ENCODE data around the gene MCTP2.

MCTP2 gene

GRCh38 chr15:94300612-94301011, 69.3 kb downstream of the MCTP2 start:
- no peak for ATAC-seq

DNA sequence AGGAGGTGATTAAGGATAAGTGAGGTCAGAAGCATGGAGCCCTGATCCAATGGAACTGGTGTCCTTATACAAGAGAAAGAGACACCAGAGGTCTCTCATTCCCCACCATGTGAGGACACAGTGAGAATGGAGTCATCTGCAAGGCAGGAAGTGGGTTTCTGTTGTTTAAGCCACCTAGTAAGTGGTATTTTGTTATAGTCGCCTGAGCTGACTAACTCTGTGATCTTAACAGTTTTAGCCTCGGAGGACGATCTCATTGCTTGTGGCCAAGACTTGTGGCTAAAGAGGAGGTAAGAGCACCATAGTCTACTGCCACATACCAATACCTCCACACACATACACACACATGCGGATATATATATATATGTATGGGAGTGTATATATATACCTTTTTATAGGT, 73.8 kb downstream of the MCTP2 start:
- ATAC-seq: peak; percentile 48 to 65

GRCh38 chr15:94306700-94307650, 75.6 kb downstream of the MCTP2 start:
- ATAC-seq: peak; percentile 28 to 62

DNA sequence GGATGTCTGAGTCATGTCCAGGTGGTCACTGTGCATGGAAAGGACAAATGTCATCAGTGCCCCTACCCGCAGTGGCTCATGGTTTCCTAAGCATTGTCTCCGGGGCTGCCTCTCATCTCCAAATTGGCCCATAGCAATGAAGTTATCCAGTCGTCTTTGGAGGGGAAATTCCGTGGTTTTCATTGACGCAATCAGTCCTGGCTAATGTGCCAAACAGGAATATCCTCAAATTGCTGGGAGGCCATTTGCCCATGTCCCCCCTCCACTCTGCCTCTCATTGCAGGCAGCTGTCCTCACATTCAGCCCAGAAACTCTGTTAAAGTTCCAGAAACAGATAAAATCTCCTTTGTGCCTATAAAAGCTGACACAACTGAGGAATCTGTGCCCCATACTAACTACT, 81.6 kb downstream of the MCTP2 start:
- no peak for ATAC-seq

- ATAC-seq: no peak
Measured at GRCh38 chr15:94314639-94315038, 83.3 kb downstream of the MCTP2 start.

GRCh38 chr15:94317211-94317610, 85.8 kb downstream of the MCTP2 start:
- no peak for ATAC-seq

- ATAC-seq: no peak
Measured at GRCh38 chr15:94322141-94322540, 90.8 kb downstream of the MCTP2 start.

DNA sequence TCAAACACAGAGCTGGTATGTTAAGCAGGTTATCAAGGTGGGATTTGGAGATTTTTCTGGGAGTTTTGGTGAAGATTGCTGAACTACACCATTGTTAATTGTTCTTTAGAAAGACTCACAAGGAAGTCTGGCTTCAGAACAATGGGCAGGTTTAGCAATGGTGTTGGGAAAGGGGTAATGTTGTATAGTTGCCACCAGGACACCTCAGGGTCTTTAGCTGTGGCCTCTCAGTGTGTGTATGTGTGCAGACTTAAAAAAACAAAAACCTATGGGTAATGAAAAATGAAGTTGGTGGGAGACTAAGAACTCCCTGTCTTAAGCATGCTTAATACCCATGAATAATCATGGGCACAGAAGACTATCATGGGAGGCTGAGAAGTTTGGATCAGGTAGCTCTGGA, 91.7 kb downstream of the MCTP2 start:
- ATAC-seq: no peak

GRCh38 chr15:94324117-94324826, 92.9 kb downstream of the MCTP2 start:
- peak; percentile 63 to 75 for ATAC-seq

DNA sequence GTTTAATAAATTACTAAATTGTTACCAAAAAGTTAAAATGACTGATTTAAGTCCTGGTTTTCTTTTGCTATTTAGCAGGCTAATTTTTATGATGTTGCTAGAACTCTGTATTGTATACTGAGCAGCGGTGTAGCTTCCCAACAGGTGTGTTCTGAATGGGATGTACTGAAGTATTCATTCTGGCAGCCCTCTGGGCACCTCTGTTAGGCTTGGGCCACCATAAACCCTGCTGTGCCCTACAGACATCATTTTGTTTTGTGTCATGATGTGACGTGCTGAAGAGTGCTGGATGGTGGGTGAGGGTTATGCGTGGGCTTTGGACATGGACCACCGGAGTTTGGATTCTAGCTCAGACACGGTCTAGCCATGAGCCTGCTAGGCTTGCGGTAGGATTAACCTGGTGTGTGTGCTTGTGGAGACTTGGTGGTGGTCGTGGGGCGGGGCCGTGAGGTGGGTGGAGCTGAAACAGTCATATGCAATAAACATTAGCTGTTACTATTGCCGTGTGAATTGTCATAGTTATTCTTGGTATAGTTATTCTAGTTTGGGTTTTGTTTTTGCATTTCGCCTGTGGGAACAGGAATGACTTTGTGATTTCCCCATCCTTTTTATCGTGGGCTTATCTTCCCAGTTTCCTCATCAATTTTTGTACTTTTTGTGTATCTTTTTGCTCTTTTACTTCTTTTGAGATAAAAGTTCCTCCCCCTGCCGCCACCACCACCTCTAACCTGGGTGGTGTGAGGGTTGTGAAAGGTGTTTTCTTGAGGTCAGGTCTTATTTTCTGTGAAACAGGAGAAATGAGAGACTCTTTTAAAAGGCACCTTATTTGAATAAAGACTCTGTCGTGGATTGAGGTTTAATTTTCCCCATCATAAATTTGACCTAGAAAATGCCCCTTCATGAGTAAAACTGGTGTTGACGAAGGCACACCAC, 93.7 kb downstream of the MCTP2 start:
- ATAC-seq: no peak

DNA sequence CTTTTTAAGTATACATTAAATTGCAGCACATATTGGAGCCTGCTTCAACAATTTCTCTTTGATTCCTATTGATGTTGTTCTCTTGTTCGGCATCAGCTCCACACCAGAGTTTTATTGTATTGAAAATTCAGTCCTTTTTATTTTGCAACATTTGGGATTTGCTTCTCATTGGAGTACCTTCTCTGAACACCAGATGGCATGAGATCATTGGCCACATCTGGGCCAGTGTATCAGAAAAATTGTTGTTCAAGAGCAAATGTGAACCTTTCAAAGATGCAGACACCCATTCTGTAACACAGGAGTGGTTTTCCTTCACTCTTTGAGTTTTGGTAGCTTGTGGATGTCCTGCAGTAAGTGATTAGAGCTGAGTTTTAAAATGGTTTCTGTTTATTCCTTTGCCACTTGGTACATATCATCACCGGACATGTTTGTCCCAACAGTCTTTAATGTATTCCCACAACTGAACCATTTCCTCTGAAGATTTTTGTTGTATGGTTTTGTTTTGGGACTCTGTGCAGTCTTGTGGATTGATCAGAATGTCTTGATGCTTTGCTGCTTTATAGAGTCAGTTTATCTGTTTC, 96.1 kb downstream of the MCTP2 start:
- ATAC-seq: no peak

- ATAC-seq: no peak
Measured at GRCh38 chr15:94331731-94332130, 100.4 kb downstream of the MCTP2 start.

GRCh38 chr15:94335616-94336015, 104.3 kb downstream of the MCTP2 start:
- no peak for ATAC-seq

DNA sequence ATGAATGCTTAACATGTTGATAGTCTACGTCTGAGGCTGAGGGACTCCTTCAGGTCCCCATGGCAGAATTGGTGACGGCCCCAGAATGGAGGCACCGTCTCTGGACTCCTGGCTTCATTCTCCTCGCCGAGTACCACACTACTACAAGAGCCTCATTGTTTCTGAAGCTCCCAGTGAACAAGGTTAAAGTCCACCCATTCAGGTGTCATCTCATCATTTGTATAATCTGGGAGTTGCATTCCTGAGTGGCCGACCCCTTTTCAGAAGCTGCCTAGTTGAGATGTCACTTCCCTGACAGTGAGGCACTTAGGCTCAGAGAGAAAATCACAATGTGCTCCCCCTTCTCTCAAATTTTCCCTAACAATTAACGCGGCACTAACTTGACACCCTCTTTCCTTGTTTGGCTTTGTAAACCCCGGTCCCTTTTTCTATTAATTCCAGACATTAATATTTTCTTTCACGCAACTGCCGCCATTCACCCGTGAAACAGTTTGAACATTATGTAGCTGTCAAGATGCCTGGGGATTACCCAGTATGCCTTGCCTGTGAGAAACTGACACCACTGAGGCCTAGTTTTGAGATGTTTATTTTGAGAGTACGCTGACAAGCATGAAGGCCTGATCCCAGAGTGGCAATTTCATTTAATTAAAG, 105.6 kb downstream of the MCTP2 start:
- ATAC-seq: no peak

- ATAC-seq: no peak
Measured at GRCh38 chr15:94338243-94338846, 107.0 kb downstream of the MCTP2 start.

- no peak for ATAC-seq
Measured at GRCh38 chr15:94346282-94346681, 114.9 kb downstream of the MCTP2 start.

GRCh38 chr15:94348084-94348483, 116.7 kb downstream of the MCTP2 start:
- ATAC-seq: no peak

GRCh38 chr15:94351031-94351535, 119.7 kb downstream of the MCTP2 start:
- no peak for ATAC-seq

DNA sequence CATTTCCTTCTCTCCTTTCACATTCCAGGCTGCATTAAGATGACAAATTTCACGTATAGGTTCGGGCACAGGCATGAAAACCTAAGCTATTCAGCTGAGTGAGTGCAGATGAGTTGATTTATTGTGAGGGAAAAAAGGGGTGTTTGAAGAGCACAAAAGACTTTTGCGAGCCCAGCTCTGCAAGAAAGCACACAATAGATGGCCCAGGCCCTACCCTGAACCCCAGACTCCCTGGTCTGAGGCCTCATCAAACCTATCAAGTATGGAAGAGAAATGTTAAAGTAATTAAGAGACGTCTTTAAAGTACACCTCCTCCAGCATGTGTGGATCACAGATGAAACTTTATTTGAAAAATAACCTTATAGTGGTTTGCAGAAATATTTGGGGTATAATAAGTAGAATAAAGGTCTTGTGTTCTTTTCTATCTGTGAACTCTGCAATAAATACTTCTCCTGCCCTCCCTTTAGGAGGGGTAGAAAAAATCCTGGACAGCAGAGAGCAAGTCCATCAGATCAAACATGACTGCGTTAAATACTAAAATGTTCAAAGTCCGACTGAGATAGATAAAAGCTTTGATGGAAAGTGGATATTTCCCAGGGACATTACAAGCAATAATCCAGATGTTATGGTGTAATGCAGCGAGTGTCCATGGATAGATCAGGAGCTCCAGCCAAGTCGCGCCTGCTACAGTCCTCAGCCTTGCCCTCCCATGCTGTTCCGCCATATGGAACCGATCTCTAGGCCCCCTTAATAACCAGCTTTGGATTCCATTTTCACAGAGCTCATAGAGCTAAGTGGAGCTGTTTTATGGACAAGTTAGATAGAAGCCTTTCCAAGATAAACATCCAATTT, 121.5 kb downstream of the MCTP2 start:
- no peak for ATAC-seq

DNA sequence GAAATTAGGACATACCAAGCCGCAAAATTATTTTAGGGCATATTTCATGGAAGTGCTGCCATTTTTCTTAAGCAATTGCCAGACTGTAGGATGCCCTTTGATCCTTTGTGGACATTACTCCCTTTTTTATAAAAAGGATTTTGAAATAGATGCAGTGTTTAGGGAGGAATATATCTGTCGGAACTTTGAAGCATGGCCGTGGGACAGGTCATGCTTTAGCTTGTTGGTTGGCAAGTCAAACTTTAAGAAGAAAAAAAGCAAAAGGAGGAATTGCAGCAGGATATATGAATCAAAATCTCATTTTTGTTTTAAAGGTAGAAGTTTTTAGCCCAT, 122.1 kb downstream of the MCTP2 start:
- no peak for ATAC-seq

All from activated CD4-positive, CD25-positive, alpha-beta regulatory T cell treated with anti-CD3 and anti-CD28 coated beads, Interleukin-2, amount 50 U/mL, for 24 hours (primary cell).